ENCODE results near the gene OXER1. TPM values are rescaled to one million over a fixed set of nuclear protein-coding genes. Genes with fewer than 3 reads are reported as not detected.

OXER1 gene
- under 1 TPM; 0.14 to 0.23 TPM for total RNA-seq

GRCh38 chr2:42764096-42764495 is at the start of gene OXER1:
OXER1 (minus strand) TSS chr2:42764135; CDS start chr2:42764062, 73 bp downstream.
- DNase-seq (no peak), ATAC-seq (no peak)
- H3K36me3 Mint-ChIP-seq (ENCODE audit: low read depth) = no peaks in the 10 kb centered on the region
- CTCF ChIA-PET = no interaction called here
- intact Hi-C loops (cut with DNase I, micrococcal nuclease) = no loop called here
- H3K4me3 Mint-ChIP-seq = no peak within 1 kb of the TSS
- POLR2A ChIA-PET = no interaction called here
- H3K27me3 Mint-ChIP-seq = no peaks in the 10 kb centered on the region
- no peaks in the 10 kb centered on the region for H3K4me1 Mint-ChIP-seq
- no peak within 1 kb of the TSS for H3K27ac Mint-ChIP-seq
- no peaks in the 10 kb centered on the region for H3K9me3 Mint-ChIP-seq (ENCODE audit: low read depth)

- H3K27ac Mint-ChIP-seq = no peak overlapping the region
- intact Hi-C loops (cut with DNase I, micrococcal nuclease) = loop anchor here (5.0 to 10.0 kb wide), 3 partner anchors 414 to 1354 kb away; partner anchors contain the start of genes PPM1B (in 1 of the 2) and ZFP36L2 (in 1 of the 2)
- ATAC-seq = no peak
- POLR2A ChIA-PET = no interaction called here
- no peak for DNase-seq
- H3K4me1 Mint-ChIP-seq = peaks cover 17% of the 10 kb centered on the region
- H3K9me3 Mint-ChIP-seq (ENCODE audit: low read depth) = no peaks in the 10 kb centered on the region
- CTCF ChIA-PET = interaction anchor here (0.6 to 4.2 kb wide), 11 partner anchors 8 to 614 kb away, joined by 3 to 16 read pairs (median 3); no protein-coding TSS in a partner anchor
- no peaks in the 10 kb centered on the region for H3K27me3 Mint-ChIP-seq
- no peak overlapping the region for H3K4me3 Mint-ChIP-seq
- peaks cover 4% of the 10 kb centered on the region for H3K36me3 Mint-ChIP-seq (ENCODE audit: low read depth)
These were observed 49.1 kb upstream of the OXER1 start for GRCh38 chr2:42812899-42813479.

- Mint-ChIP-seq H3K36me3 (ENCODE audit: low read depth) (peaks cover 4% of the 10 kb centered on the region), H3K9me3 (ENCODE audit: low read depth) (no peaks in the 10 kb centered on the region), H3K27me3 (no peaks in the 10 kb centered on the region), H3K4me3 (peak overlapping the region; percentile 94), H3K27ac (peak overlapping the region; percentile 98), H3K4me1 (peaks cover 17% of the 10 kb centered on the region)
- ChIA-PET POLR2A (interaction anchor here (0.6 to 1.7 kb wide), 6 partner anchors 11 to 415 kb away, joined by 3 to 8 read pairs (median 4); partner anchors contain the start of gene ZFP36L2), CTCF (interaction anchor here (0.6 to 4.2 kb wide), 13 partner anchors 8 to 1140 kb away, joined by 3 to 16 read pairs (median 4); partner anchors contain the start of gene HAAO)
- intact Hi-C loops (cut with DNase I, micrococcal nuclease) = loop anchor here (1.0 to 10.0 kb wide), 13 partner anchors 16 to 1356 kb away; partner anchors contain the start of genes THADA (in 2 of the 2), ZFP36L2 (in 2 of the 2), COX7A2L (in 1 of the 2) and MTA3 (in 1 of the 2)
- ATAC-seq (peak; percentile 6), DNase-seq (peak; percentile 66)
These were observed 47.3 kb upstream of the OXER1 start for GRCh38 chr2:42810971-42811811.

GRCh38 chr2:42810121-42810970 is 46.4 kb upstream of the OXER1 start:
- DNase-seq = peak; percentile 97
- POLR2A ChIA-PET = interaction anchor here (0.7 to 1.7 kb wide), 6 partner anchors 10 to 416 kb away, joined by 3 to 8 read pairs (median 4); partner anchors contain the start of gene ZFP36L2
- H3K9me3 Mint-ChIP-seq (ENCODE audit: low read depth) = no peaks in the 10 kb centered on the region
- intact Hi-C loops (cut with DNase I, micrococcal nuclease) = loop anchor here (1.0 to 10.0 kb wide), 13 partner anchors 16 to 1357 kb away; partner anchors contain the start of genes THADA (in 2 of the 2), ZFP36L2 (in 2 of the 2), COX7A2L (in 1 of the 2) and MTA3 (in 1 of the 2)
- H3K4me3 Mint-ChIP-seq = peak overlapping the region; percentile 94
- peaks cover 17% of the 10 kb centered on the region for H3K4me1 Mint-ChIP-seq
- H3K36me3 Mint-ChIP-seq (ENCODE audit: low read depth) = peaks cover 4% of the 10 kb centered on the region
- peak; percentile 80 for ATAC-seq
- CTCF ChIA-PET = interaction anchor here (0.8 to 4.2 kb wide), 10 partner anchors 9 to 674 kb away, joined by 3 to 16 read pairs (median 6); partner anchors contain the start of gene HAAO
- H3K27me3 Mint-ChIP-seq = peaks cover 2% of the 10 kb centered on the region
- peak overlapping the region; percentile 98 for H3K27ac Mint-ChIP-seq

GRCh38 chr2:42809819-42810120 is 45.8 kb upstream of the OXER1 start:
- ATAC-seq (peak; percentile 36), DNase-seq (peak; percentile 78)
- ChIA-PET POLR2A (interaction anchor here (0.7 to 1.7 kb wide), 6 partner anchors 9 to 417 kb away, joined by 3 to 8 read pairs (median 4); partner anchors contain the start of gene ZFP36L2), CTCF (interaction anchor here (1.0 to 4.2 kb wide), 5 partner anchors 9 to 146 kb away, joined by 4 to 16 read pairs (median 8); no protein-coding TSS in a partner anchor)
- no peaks in the 10 kb centered on the region for H3K9me3 Mint-ChIP-seq (ENCODE audit: low read depth)
- H3K4me1 Mint-ChIP-seq = peaks cover 17% of the 10 kb centered on the region
- intact Hi-C loops (cut with DNase I, micrococcal nuclease) = loop anchor here (1.0 to 10.0 kb wide), 13 partner anchors 17 to 1358 kb away; partner anchors contain the start of genes THADA (in 2 of the 2), ZFP36L2 (in 2 of the 2), COX7A2L (in 1 of the 2) and MTA3 (in 1 of the 2)
- peaks cover 4% of the 10 kb centered on the region for H3K36me3 Mint-ChIP-seq (ENCODE audit: low read depth)
- H3K4me3 Mint-ChIP-seq = peak overlapping the region; percentile 56
- peaks cover 2% of the 10 kb centered on the region for H3K27me3 Mint-ChIP-seq
- peak overlapping the region; percentile 77 for H3K27ac Mint-ChIP-seq

GRCh38 chr2:42809131-42809818 is 45.3 kb upstream of the OXER1 start:
- ATAC-seq (no peak), DNase-seq (no peak)
- Mint-ChIP-seq H3K9me3 (ENCODE audit: low read depth) (no peaks in the 10 kb centered on the region), H3K36me3 (ENCODE audit: low read depth) (peaks cover 4% of the 10 kb centered on the region), H3K4me3 (peak overlapping the region; percentile 56), H3K27ac (peak overlapping the region; percentile 77), H3K27me3 (peaks cover 2% of the 10 kb centered on the region), H3K4me1 (peaks cover 17% of the 10 kb centered on the region)
- CTCF ChIA-PET = interaction anchor here (0.7 to 4.2 kb wide), 6 partner anchors 8 to 314 kb away, joined by 4 to 16 read pairs (median 8); no protein-coding TSS in a partner anchor
- POLR2A ChIA-PET = interaction anchor here (0.7 kb wide), 1 partner anchor 15 kb away, joined by 3 read pairs; no protein-coding TSS in a partner anchor
- intact Hi-C loops (cut with DNase I, micrococcal nuclease) = no loop called here

GRCh38 chr2:42808301-42808700 is 44.4 kb upstream of the OXER1 start:
- CTCF ChIA-PET = no interaction called here
- DNase-seq (no peak), ATAC-seq (no peak)
- intact Hi-C loops (cut with DNase I, micrococcal nuclease) = no loop called here
- Mint-ChIP-seq H3K36me3 (ENCODE audit: low read depth) (peaks cover 4% of the 10 kb centered on the region), H3K4me1 (peaks cover 17% of the 10 kb centered on the region), H3K27me3 (peaks cover 2% of the 10 kb centered on the region), H3K9me3 (ENCODE audit: low read depth) (no peaks in the 10 kb centered on the region), H3K27ac (no peak overlapping the region), H3K4me3 (no peak overlapping the region)
- POLR2A ChIA-PET = no interaction called here

- ATAC-seq = no peak
- no peaks in the 10 kb centered on the region for H3K9me3 Mint-ChIP-seq (ENCODE audit: low read depth)
- no peak overlapping the region for H3K4me3 Mint-ChIP-seq
- peaks cover 5% of the 10 kb centered on the region for H3K27me3 Mint-ChIP-seq
- no peak overlapping the region for H3K27ac Mint-ChIP-seq
- CTCF ChIA-PET = no interaction called here
- H3K4me1 Mint-ChIP-seq = peaks cover 14% of the 10 kb centered on the region
- peaks cover 4% of the 10 kb centered on the region for H3K36me3 Mint-ChIP-seq (ENCODE audit: low read depth)
- POLR2A ChIA-PET = no interaction called here
- intact Hi-C loops (cut with DNase I, micrococcal nuclease) = no loop called here
- no peak for DNase-seq
These were observed 42.9 kb upstream of the OXER1 start for GRCh38 chr2:42806786-42807185.

GRCh38 chr2:42804891-42805290 is 41.0 kb upstream of the OXER1 start:
- no peak for ATAC-seq
- POLR2A ChIA-PET = no interaction called here
- intact Hi-C loops (cut with DNase I, micrococcal nuclease) = no loop called here
- Mint-ChIP-seq H3K27ac (no peak overlapping the region), H3K4me1 (peaks cover 13% of the 10 kb centered on the region), H3K9me3 (ENCODE audit: low read depth) (no peaks in the 10 kb centered on the region), H3K27me3 (peaks cover 5% of the 10 kb centered on the region), H3K4me3 (no peak overlapping the region), H3K36me3 (ENCODE audit: low read depth) (no peaks in the 10 kb centered on the region)
- CTCF ChIA-PET = interaction anchor here (0.7 kb wide), 1 partner anchor 12 kb away, joined by 3 read pairs; the partner anchor contains the start of gene HAAO
- no peak for DNase-seq

- POLR2A ChIA-PET = no interaction called here
- Mint-ChIP-seq H3K9me3 (ENCODE audit: low read depth) (no peaks in the 10 kb centered on the region), H3K27ac (no peak overlapping the region), H3K27me3 (peaks cover 5% of the 10 kb centered on the region), H3K4me1 (peaks cover 13% of the 10 kb centered on the region), H3K36me3 (ENCODE audit: low read depth) (no peaks in the 10 kb centered on the region), H3K4me3 (no peak overlapping the region)
- intact Hi-C loops (cut with DNase I, micrococcal nuclease) = no loop called here
- DNase-seq (no peak), ATAC-seq (no peak)
- CTCF ChIA-PET = no interaction called here
These were observed 40.4 kb upstream of the OXER1 start for GRCh38 chr2:42804338-42804737.
